RWPE1 (cell line): Measurements from ENCODE around the gene DYDC2.

Experiments used
- CTCF ChIA-PET: fragments of 350-600 bp; sonication (Branson Sonifier 250); formaldehyde crosslinking; extraction: SDS; loops from one replicate; lab custom pipeline; 2021; lab: Yijun Ruan, JAX
- POLR2A ChIA-PET: fragments of 400-600 bp; formaldehyde crosslinking; extraction: SDS; loops from one replicate; lab custom pipeline; 2020; ENCODE audit warnings: antibody characterized with exemption; ENCODE audit not compliant: low non-redundant PET; lab: Yijun Ruan, JAX
- DNase-seq: peaks from one replicate; pipeline ENCODE4 v3.0.0; 2012; ENCODE audit warnings: low spot score
- H3K27ac ChIP-seq: fragments of 450-650 bp; 2 replicates; pipeline ENCODE4 v1.5.1; 2017
- CTCF ChIP-seq: fragments of 450-650 bp; conservative IDR thresholded peaks from 2 replicates; pipeline ENCODE4 v1.5.1; 2017; ENCODE audit warnings: low read depth, mild to moderate bottlenecking

DYDC2 gene

GRCh38 chr10:80379701-80380100, 23.1 kb downstream of the DYDC2 start:
- POLR2A ChIA-PET: no interaction called here

GRCh38 chr10:80380185-80380584, 23.6 kb downstream of the DYDC2 start:
- H3K27ac ChIP-seq: no peak overlapping the region
- no peak for TF ChIP-seq CTCF
- CTCF ChIA-PET: interaction anchor here (0.7 to 1.0 kb wide), 2 partner anchors 65 to 542 kb away, joined by 3 read pairs; no protein-coding TSS in a partner anchor
- no peak for DNase-seq
- POLR2A ChIA-PET: no interaction called here

More at GRCh38 chr10:80379701-80380100, 23.1 kb downstream of the DYDC2 start:
- TF ChIP-seq CTCF: no peak
- no peak overlapping the region for H3K27ac ChIP-seq
- CTCF ChIA-PET: interaction anchor here (0.7 to 1.0 kb wide), 2 partner anchors 65 to 543 kb away, joined by 3 read pairs; no protein-coding TSS in a partner anchor
- DNase-seq: no peak

DNA sequence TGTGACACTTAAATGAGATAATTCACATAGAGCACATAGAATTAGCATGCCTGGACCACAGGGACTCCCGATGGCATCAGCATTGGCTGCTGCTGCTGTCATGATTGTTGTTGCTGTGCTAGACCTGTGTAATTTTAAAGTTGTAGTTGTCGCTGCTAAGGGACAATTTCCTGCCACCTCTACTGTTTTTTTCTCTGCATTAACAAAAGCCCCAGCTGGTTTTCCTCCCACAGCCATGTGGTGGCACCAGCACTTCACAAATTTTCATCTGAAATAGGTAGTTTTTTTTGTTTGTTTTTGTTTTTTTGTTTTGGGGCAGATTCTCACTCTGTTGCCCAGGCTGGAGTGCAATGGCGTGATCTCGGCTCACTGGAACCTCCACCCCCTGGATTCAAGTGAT, 26.4 kb downstream of the DYDC2 start:
- H3K27ac ChIP-seq: no peak overlapping the region
- peak; percentile 71 for TF ChIP-seq CTCF
- peak; percentile 71 for DNase-seq
- CTCF ChIA-PET: interaction anchor here (0.5 to 2.3 kb wide), 16 partner anchors 9 to 1435 kb away, joined by 3 to 15 read pairs (median 4); no protein-coding TSS in a partner anchor
- POLR2A ChIA-PET: no interaction called here

- H3K27ac ChIP-seq: no peak overlapping the region
- ChIA-PET CTCF (interaction anchor here (0.6 to 1.0 kb wide), 3 partner anchors 10 to 117 kb away, joined by 3 to 4 read pairs (median 3); no protein-coding TSS in a partner anchor), POLR2A (no interaction called here)
- TF ChIP-seq CTCF: no peak
- DNase-seq: no peak
Measured at GRCh38 chr10:80390740-80391139, 34.2 kb downstream of the DYDC2 start.

GRCh38 chr10:80392250-80392649, 35.7 kb downstream of the DYDC2 start:
- ChIA-PET CTCF (interaction anchor here (1.3 kb wide), 1 partner anchor 9 kb away, joined by 5 read pairs; no protein-coding TSS in a partner anchor), POLR2A (no interaction called here)
- DNase-seq: no peak
- no peak for TF ChIP-seq CTCF
- H3K27ac ChIP-seq: no peak overlapping the region

DNA sequence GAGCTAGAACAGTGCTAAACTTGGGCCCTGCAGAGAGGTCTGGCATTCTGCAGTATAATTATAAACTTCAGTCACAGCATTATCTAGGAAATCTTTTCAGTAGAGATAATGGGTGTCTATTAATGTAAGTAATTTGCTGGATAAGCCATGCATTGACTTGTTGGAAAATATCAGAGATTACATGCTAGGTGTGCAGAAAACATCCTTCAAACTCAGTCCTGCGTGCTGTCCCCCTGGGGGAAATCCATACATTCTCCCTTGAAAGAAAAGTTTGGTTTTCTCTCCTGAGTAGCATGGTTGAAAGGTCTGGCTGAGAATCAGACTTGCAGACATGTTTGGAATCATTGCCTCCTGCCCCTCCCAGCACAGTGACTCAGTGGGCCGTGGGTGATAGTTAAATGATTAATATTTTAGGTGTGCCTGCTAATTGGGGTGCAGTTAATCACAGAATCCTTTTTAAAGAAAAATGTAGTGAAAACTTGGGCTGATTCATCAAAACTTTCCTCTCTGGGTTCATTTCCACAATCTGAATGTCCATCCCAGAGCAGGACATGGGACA, 37.9 kb downstream of the DYDC2 start:
- POLR2A ChIA-PET: no interaction called here
- CTCF ChIA-PET: interaction anchor here (0.7 kb wide), 1 partner anchor 113 kb away, joined by 8 read pairs; no protein-coding TSS in a partner anchor
- TF ChIP-seq CTCF: no peak
- DNase-seq: no peak
- H3K27ac ChIP-seq: no peak overlapping the region
